Effector CD8-positive, alpha-beta T cell (primary cell): ENCODE measurements around the gene P3H1.
"Not testable (repeated sequence)": the region's sequence is repeated elsewhere in the genome, so short reads cannot be mapped to it uniquely, and the experiment has no call there.

Source experiments
- DNase-seq: peaks from one replicate; lab custom pipeline; 2025; lab: John Stamatoyannopoulos, UW

The P3H1 gene

GRCh38 chr1:42730002-42730401 lies 36.8 kb downstream of the P3H1 start:
- DNase-seq, result no peak

DNA sequence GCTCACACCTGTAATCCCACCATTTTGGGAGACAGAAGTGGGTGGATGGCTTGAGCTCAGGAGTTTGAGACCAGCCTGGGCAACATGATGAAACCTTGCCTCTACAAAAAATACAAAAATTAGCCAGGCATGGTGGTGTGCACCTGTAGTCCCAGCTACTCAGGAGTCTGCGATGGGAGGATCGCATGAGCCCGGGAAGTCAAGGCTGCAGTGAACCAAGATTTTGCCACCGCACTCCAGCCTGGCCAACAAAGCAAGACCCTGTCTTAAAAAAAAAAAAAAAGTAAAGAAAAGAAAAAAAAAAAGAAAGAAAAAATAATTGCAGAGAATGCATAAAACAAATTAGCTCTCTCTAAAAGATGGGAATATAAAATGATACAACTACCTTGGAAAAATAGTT lies 41.0 kb downstream of the P3H1 start:
- DNase-seq, result not testable (repeated sequence)

- no peak for DNase-seq
Measured at GRCh38 chr1:42723511-42723910, 43.3 kb downstream of the P3H1 start.

- not testable (repeated sequence) for DNase-seq
Measured at GRCh38 chr1:42722403-42722802, 44.4 kb downstream of the P3H1 start.

DNA sequence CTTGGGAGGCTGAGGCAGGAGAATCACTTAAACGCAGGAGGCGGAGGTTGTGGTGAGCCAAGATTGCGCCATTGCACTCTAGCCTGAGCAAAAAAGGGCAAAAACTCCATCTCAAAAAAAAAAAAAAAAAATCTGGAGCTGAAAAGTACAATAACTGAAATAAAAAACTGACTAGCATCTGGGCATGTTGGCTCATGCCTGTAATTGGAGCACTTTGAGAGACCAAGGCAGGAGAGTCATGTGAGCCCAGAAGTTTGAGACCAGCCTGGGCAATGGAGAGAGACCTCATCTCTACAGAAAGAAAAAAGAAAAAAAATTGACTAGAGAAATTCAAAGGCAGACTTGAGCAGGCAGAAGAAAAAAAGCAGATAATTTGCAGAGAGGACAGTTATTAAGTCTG lies 44.9 kb downstream of the P3H1 start:
- DNase-seq, result no peak

DNA sequence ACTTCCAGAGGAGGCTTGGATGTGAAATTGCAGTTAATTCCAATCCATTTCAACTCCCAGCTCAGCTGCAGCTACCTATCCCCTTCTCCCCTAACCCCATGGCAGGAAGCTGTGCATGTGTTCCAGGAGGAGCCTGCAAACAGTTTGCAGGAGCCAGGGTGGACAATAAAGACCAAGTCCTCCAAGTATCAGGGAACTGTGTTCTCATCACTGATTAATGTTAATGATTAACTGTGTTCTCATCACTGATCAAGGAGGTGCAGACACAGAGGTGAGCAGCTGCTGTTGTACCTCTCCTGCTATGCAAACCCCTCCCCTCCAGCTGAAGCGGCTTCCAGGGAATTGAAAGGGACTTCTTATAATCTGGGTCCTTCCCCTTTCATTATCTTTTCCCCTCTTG lies 46.0 kb downstream of the P3H1 start:
- no peak for DNase-seq

- not testable (repeated sequence) for DNase-seq
Measured at GRCh38 chr1:42714441-42714840, 52.4 kb downstream of the P3H1 start.

DNA sequence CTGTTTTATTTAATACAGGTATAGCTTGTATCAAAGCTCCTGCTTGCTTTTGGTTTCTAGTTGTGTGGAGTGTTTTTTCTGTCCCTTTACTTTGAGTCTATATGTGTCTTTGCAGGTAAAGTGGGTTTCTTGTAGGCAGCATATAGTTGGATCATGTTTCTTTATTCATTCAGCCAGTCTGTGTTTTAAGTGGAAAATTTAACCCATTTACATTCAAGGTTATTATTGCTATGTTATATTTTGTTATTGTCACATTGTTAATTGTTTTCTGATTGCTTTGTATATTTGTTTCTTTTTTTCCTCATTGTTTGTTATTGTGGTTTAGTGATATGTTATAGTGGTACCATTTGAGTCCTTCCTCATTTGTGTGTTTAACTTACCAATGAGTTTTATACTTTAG lies 53.5 kb downstream of the P3H1 start:
- DNase-seq, result no peak

GRCh38 chr1:42712808-42713207 lies 54.0 kb downstream of the P3H1 start:
- not testable (repeated sequence) for DNase-seq

DNA sequence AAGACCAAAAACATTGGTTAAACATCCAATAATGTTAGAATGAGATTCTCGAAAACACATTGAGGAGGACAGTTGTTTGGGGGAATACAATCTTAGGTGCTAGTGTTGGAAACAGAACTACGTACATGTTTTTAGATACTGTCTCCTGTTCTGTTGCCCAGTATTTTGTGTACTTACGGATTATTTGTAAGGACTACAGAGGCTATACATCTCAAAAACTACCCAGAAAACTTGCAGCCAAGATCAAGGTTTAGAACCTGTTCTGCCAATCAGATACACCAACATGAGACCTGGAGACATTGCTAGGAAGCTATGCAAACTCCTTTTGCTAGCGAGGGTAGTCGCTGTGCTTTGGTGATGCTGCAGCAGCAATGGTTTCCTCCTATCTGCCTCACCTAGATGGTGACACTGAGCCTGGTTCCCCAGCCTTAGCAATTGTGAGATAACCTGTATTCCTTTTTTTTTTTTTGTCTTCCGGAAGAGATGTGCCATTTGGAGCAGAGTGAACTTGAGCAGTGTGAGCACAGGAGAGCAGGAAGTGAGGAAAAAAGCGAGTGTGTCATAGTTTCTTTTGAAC lies 62.9 kb downstream of the P3H1 start:
- no peak for DNase-seq

DNA sequence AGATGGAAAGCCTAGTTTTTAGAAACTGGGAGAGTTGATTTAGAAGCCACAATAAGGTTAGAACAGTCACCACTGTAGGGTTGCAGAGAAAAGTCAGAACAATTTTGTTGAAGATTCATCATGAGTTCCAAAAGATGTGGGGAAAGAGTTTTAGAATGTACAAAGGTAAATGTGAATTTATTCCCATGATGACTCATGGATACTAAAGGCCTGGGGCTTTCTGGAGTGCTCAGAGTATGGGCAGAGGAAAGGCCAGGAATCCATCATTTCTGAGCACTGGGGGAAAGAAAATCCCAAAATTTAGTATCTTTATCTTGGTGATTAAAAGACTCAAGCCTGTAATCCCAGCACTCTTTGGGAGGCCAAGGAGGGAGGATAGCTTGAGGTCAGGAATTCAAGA lies 66.8 kb downstream of the P3H1 start:
- DNase-seq, result no peak

- DNase-seq, result no peak
Measured at GRCh38 chr1:42698081-42698813, 68.6 kb downstream of the P3H1 start.
